CD4-positive, alpha-beta T cell treated with Interleukin-6 at 100 ng/mL for 8 hours (primary cell): Measurements from ENCODE around the gene FBXL14.
"Not testable (repeated sequence)": the region's sequence is repeated elsewhere in the genome, so short reads cannot be mapped to it uniquely, and the experiment has no call there.

Experiments used
- DNase-seq: peaks from one replicate; pipeline ENCODE4 v3.0.0-alpha.2; 2020; ENCODE audit warnings: mixed read lengths, low spot score

Gene FBXL14

GRCh38 chr12:1619587-1619986, 25.2 kb upstream of the FBXL14 start:
- no peak for DNase-seq

GRCh38 chr12:1619159-1619558, 24.8 kb upstream of the FBXL14 start:
- no peak for DNase-seq

GRCh38 chr12:1618489-1618888, 24.1 kb upstream of the FBXL14 start:
- DNase-seq: no peak

DNA sequence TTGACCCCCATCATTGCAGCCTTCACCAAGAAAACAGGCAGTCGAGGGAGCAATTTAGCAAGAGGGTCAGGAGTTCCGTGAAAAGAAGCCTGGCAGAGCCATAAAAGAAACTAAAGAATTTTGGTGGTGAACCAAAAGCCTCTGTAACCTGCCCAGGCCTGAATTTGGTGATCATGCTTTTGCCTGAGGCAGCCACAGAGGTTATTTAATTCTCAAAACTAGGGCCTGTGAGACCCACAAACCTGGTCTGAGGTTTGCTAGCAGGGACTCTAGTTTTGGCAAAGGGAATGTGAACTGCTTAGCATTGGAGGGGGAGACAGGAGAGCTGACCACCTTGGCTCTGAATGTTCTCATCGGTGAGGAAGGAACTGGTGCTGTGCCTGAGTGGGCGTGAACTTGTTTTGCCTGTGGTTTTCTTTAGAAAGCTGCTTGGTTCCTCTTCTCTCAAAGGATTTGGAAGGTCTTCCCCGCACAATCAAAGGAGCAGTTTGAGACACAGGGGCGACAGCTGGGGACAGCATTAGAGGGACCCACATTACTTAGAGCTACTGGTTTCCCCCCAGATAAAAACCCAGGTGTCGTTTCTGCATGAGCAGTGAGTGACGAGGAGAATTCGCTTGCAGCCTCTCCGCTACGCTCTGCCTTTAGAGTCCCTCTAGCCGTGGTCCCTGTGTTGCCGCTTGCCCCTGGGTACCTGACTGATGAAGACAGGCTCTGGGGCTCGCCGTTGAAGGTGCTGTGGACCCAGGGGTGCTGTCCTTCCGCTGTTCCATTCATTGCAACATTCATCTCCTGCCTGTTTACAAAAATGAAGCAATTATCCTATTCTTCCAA, 22.1 kb upstream of the FBXL14 start:
- DNase-seq: no peak

DNA sequence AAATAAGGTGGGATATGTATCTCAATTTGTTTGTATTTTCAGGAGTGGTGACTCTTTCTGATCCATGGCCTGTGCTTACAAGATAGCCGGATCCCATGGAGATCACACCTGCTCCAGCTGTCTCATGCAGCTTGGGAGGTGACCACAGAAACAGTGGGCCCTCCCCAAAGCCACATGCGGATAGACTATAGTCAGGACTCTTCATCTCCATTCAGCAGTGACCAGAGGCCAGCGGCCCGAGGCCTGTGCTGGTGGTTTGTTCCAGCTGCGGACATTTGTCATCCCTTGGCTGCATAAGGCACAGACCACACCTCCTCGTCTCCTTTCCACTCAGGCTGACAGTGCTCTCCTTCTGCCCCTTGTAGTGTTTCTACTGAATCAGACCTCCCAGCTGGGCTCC, 20.0 kb upstream of the FBXL14 start:
- no peak for DNase-seq

- no peak for DNase-seq
Observed at GRCh38 chr12:1613860-1614259, 19.5 kb upstream of the FBXL14 start.

DNA sequence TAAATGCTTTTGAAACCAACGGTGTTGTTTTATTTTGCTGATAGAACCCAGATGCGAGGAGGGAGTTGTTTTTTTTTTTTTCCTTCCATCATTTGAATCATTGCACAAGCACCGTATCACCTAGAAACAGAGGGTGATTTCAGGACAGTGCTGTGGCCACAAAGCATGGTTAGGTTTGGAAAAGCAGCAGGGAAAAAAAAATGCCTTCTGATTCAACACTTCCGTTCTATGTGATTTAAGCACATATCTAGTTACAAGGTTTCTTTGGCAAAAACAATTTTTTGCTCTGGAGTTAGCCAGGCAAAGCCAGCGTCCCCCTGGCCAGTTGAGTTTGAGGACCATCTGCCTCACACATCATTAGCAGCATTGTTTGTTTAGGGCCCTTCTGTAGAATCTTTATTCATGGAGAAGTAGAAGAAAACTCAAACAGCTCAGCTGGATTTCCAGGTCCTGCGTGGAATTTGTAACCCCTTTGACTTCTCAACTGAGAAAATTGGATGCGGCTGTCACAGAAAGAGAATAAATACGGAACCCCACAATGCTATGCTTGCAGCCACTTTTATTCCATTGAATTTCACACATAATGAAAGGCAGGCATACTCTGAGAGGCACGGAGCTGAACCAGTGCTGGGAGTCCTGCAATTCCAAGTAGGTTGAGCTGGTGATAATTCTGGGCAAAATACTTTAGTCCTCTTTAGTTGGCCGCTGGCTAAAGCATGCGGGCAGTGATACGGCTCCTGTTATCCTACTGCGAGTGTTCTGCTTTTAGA, 17.6 kb upstream of the FBXL14 start:
- DNase-seq: no peak

GRCh38 chr12:1610072-1610643, 15.8 kb upstream of the FBXL14 start:
- no peak for DNase-seq

DNA sequence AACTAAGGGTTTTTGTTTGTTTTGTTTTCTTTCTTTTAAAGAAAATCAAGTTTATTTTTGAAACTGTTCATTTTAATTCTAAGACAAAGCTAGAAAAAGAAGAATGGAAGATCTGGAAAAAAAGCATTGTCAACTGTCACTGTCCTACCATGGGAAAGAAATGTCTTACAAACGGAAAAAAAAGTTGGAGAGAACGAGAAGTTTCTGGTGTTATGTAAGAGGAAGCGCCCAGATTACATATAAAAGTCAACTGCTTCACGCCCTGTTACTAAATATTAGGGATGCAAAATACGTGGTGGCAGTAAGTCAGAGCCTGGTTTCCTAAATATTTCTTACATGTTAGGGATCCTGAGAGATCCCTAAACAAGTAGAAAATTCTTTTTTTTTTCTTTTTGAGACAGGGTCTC, 14.3 kb upstream of the FBXL14 start:
- no peak for DNase-seq

DNA sequence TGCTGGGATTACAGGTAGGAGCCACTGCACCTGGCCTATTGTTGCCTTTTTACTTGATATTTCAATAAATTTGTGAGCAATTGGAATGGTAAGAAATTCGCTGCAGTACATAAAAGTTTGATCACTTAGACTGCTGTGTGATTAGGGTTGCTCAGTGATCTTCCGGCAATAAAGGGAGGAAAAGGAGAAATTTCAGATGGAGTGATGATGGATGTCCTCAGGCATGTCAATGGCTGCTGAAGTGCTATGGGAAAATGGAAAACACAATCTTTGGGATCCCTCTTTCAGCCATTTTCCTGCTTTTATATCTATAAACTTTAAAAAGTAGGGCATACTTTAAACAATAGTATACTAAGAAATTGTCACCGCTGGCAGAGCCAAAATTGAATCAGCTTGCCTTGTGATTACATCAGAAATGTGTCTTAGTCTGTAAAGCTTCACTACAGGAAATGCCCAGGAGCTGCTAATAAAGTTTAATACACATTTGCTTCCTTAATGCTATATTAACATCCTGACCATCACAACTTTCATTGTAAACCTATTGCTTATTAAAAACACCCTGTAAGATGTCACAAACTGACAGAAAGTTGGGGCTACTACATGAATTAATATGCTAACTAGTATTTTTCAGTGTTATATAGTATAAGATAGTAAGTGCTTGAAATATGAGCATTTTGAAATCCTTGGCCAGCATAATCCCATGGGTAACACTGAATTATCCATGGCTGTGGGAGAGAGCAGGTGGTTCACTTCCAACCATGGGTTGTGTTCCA, 13.7 kb upstream of the FBXL14 start:
- no peak for DNase-seq

- DNase-seq: peak; percentile 51
Observed at GRCh38 chr12:1606021-1606622, 11.7 kb upstream of the FBXL14 start.

- DNase-seq: peak; percentile 78
Observed at GRCh38 chr12:1605129-1606020, 11.0 kb upstream of the FBXL14 start.

- no peak for DNase-seq
Observed at GRCh38 chr12:1604464-1604863, 10.1 kb upstream of the FBXL14 start.

DNA sequence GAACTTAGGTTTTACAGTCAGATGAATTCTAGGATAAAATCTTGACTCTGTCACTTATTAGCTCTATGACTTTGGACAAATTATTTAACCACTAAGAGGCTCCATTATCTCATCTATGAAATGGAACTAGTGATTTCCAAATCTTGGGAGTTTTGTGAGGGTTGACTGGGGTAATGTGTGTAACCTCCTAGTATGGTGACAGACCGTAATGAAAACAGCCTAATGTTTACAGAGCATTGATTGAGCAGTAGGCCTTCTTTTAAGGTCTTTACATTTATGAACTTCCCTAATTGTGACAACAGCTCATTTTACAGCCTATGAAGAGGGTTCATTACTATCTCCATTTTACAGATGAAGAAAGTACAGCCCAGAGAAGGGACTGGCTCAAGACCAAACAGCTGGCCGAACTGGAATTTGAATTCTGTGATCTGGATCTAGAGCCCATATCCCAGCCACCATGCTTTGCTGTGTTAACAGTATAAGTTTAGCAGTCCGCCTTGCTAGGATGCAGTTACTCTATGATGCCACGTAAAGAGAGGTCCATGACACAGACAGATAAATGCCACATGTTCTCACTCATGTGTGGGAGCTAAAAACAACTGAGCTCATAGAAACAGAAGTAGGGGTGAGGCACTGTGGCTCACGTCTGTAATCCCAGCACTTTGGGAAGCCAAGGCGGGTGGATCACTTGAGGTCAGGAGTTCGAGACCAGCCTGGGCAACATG, 9.1 kb upstream of the FBXL14 start:
- DNase-seq: no peak

GRCh38 chr12:1602706-1603105, 8.3 kb upstream of the FBXL14 start:
- DNase-seq: not testable (repeated sequence)

DNA sequence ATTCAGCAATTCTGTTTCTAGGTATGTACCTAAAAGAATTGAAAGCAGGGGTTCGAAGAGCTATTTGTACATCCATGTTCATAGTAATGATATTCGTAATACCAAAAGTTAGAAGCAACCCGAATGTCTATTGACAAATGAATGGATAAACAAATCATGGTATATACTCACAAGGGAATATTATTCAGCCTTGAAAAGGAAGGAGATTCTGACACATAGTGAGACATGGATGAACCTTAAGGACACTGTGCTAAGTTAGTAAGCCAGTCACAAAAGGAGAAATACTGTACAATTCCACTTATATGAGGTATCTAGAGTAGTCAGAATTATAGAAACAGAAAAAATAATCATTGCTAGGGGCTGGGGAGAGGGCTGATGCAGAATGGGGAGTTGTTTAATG, 4.4 kb upstream of the FBXL14 start:
- DNase-seq: no peak

DNA sequence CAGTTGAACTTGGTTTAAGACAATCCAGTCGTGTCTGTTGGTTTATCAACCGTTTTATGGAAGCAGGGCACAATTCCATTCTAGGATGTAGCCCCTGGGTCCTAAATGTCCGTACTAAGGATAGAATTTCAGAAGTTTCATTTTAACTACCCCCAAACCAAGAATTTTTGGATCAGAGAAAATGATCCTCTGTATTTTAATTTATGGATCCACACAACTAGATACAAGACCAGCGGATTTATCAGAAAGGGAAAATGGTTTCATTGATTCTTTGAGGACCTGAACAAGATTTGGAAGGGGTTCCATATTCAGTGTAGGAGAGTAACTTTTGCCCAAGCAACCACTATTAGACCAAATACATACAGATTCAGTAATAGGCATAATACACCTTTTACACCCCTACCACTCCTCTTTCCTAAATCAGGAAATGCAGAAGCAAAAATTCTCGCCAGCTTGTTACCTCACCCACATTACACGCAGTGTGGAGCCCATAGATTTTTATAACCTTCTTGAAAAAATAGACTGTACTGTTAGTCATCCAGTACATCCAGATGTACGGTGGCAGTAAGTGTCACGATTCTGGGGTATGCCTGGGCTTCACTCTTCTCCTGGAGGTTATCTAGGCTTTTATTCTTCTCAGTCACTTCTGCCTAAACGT, 1.4 kb upstream of the FBXL14 start:
- no peak for DNase-seq

GRCh38 chr12:1595026-1595561, 713 bp upstream of the FBXL14 start:
- DNase-seq: no peak

GRCh38 chr12:1594006-1594260, 448 bp downstream of the FBXL14 start:
- DNase-seq: no peak
